ENCODE measurements around the gene SEC23IP.
"Not testable (repeated sequence)": the region's sequence is repeated elsewhere in the genome, so short reads cannot be mapped to it uniquely, and the experiment has no call there.

The SEC23IP gene

DNA sequence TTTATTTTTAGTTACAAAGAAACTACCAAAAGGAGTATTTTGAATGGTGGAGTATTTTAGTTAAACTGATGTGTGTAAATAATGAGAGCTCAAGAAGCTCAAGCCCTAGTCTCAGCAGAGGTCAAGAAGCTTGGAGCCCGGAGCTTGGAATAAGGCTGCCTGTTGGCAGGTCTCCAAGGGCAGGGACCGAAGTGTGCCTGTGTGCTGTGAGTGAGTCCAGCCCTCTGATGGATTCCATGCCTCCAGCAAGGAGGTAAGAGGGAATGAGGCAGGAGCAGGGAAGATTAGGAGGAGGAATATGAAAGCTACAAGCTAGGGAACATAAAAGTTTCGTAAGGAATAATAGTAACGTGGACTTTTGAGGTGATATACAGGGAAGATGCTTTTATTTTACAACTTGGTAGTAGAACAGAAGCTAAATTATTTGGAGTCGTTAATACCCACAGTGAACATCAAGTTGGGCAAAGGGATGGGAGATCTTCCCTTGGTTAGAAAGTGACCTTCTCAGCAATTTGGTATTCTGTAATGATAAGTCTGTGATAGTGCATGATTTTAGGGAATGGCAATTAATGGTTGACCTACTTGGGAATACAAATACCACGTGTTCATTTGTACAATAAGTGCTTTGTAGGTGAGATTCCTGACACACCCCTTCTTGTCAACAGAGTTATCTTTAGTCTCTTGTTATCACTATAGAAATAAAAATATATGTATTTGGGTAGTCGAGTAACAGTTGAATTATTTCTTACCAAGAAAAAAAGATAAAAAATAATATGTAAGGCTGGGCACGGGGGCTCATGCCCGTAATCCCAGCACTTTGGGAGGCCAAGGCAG is 4.6 kb downstream of the SEC23IP start:
- H3K18ac ChIP-seq (ENCODE audit: low read depth in 1 of 2, low read length in 2 of 2): no peak overlapping the region
- no peak overlapping the region for H2BK12ac ChIP-seq (ENCODE audit: low read length in 2 of 2)
- peaks cover 5% of the 10 kb centered on the region for H3K79me1 ChIP-seq (replicated peaks; ENCODE audit: low read length, poor library complexity, severe bottlenecking)
- peaks cover 8% of the 10 kb centered on the region for H3K4me1 ChIP-seq (ENCODE audit: control insufficient read depth, insufficient read depth, low read depth, low read length)
- H2AFZ ChIP-seq (ENCODE audit: low read depth, low read length): no peak overlapping the region
- H2BK15ac ChIP-seq (ENCODE audit: low read depth, poor library complexity, severe bottlenecking): no peak overlapping the region
- no peak overlapping the region for H2AK5ac ChIP-seq (ENCODE audit: low read length, severe bottlenecking)
- peak overlapping the region in 1 of 2 experiments; percentile 58 for H3K4me3 ChIP-seq (ENCODE audit: insufficient read depth in 1 of 2, low read depth in 1 of 2, low read length in 2 of 2)
- H2BK5ac ChIP-seq (ENCODE audit: low read depth, low read length, poor library complexity, severe bottlenecking): no peak overlapping the region
- H3K27me3 ChIP-seq (ENCODE audit: control insufficient read depth in 1 of 2, insufficient read depth in 1 of 2, low read length in 2 of 2): no peaks in the 10 kb centered on the region
- H3K14ac ChIP-seq (ENCODE audit: low read length in 2 of 2): no peak overlapping the region
- H3K4me2 ChIP-seq (ENCODE audit: low read length, poor library complexity, severe bottlenecking): no peak overlapping the region
- WGBS: 59% methylated on average over 5 of the region's 9 CpGs
- H2BK120ac ChIP-seq (ENCODE audit: low read depth, low read length): no peak overlapping the region
- no peak overlapping the region for H4K8ac ChIP-seq (ENCODE audit: low read length)
- peaks cover 21 to 40% of the 10 kb centered on the region in 2 experiments for H3K36me3 ChIP-seq (ENCODE audit: control insufficient read depth in 1 of 2, insufficient read depth in 2 of 2, low read depth in 1 of 2, low read length in 2 of 2)
- H3K27ac ChIP-seq (ENCODE audit: low read length, poor library complexity, severe bottlenecking): no peak overlapping the region
- no peak overlapping the region for H3K23ac ChIP-seq (ENCODE audit: low read length in 2 of 2)
- no peak overlapping the region for H3K4ac ChIP-seq (ENCODE audit: low read depth in 1 of 2, low read length in 2 of 2)
- H3K9ac ChIP-seq (ENCODE audit: low read length): peak overlapping the region; percentile 37
- H3K9me3 ChIP-seq (ENCODE audit: control insufficient read depth, low read length): no peaks in the 10 kb centered on the region
- no peak overlapping the region for H4K91ac ChIP-seq (ENCODE audit: low read length)
- DNase-seq: peak; percentile 66

DNA sequence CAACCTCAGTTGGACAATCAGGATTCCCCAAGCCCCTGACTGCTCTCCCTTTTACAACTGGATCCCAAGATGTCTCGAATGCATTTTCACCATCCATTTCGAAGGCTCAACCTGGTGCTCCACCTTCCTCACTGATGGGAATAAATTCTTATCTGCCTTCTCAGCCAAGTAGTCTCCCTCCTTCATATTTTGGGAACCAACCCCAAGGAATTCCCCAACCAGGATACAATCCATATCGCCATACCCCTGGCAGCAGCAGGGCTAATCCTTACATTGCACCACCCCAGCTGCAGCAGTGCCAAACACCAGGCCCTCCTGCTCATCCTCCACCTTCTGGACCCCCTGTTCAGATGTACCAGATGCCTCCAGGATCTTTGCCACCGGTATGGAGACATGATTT is 6.0 kb downstream of the SEC23IP start:
- WGBS: over 99% methylated on average over 3 of the region's 4 CpGs
- Histone ChIP-seq H3K4me2 (ENCODE audit: low read length, poor library complexity, severe bottlenecking) (no peak overlapping the region), H3K9me3 (ENCODE audit: control insufficient read depth, low read length) (no peaks in the 10 kb centered on the region)

GRCh38 chr10:119903946-119904666 is 11.6 kb downstream of the SEC23IP start:
- Histone ChIP-seq H2BK120ac (ENCODE audit: low read depth, low read length) (no peak overlapping the region), H3K79me1 (replicated peaks; ENCODE audit: low read length, poor library complexity, severe bottlenecking) (peaks cover 23% of the 10 kb centered on the region), H2AFZ (ENCODE audit: low read depth, low read length) (no peak overlapping the region), H2AK5ac (ENCODE audit: low read length, severe bottlenecking) (no peak overlapping the region), H2BK15ac (ENCODE audit: low read depth, poor library complexity, severe bottlenecking) (no peak overlapping the region), H2BK5ac (ENCODE audit: low read depth, low read length, poor library complexity, severe bottlenecking) (peak overlapping the region; percentile 38), H3K9ac (ENCODE audit: low read length) (no peak overlapping the region), H4K8ac (ENCODE audit: low read length) (no peak overlapping the region), H3K4me2 (ENCODE audit: low read length, poor library complexity, severe bottlenecking) (no peak overlapping the region), H3K18ac (ENCODE audit: low read depth in 1 of 2, low read length in 2 of 2) (no peak overlapping the region), H3K4me3 (ENCODE audit: insufficient read depth in 1 of 2, low read depth in 1 of 2, low read length in 2 of 2) (no peak overlapping the region), H4K91ac (ENCODE audit: low read length) (no peak overlapping the region), H2BK12ac (ENCODE audit: low read length in 2 of 2) (no peak overlapping the region), H3K14ac (ENCODE audit: low read length in 2 of 2) (no peak overlapping the region), H3K9me3 (ENCODE audit: control insufficient read depth, low read length) (no peaks in the 10 kb centered on the region), H3K4me1 (ENCODE audit: control insufficient read depth, insufficient read depth, low read depth, low read length) (no peaks in the 10 kb centered on the region), H3K27ac (ENCODE audit: low read length, poor library complexity, severe bottlenecking) (no peak overlapping the region), H3K23ac (ENCODE audit: low read length in 2 of 2) (no peak overlapping the region), H3K4ac (ENCODE audit: low read depth in 1 of 2, low read length in 2 of 2) (no peak overlapping the region), H3K27me3 (ENCODE audit: control insufficient read depth in 1 of 2, insufficient read depth in 1 of 2, low read length in 2 of 2) (no peaks in the 10 kb centered on the region), H3K36me3 (ENCODE audit: control insufficient read depth in 1 of 2, insufficient read depth in 2 of 2, low read depth in 1 of 2, low read length in 2 of 2) (peaks cover 34 to 80% of the 10 kb centered on the region in 2 experiments)
- WGBS: 98% methylated on average over 16 of the region's 16 CpGs
- DNase-seq: no peak

More for the DNA sequence above, 6.0 kb downstream of the SEC23IP start:
- no peak overlapping the region for H2BK12ac ChIP-seq (ENCODE audit: low read length in 2 of 2)
- peaks cover 25 to 54% of the 10 kb centered on the region in 2 experiments for H3K36me3 ChIP-seq (ENCODE audit: control insufficient read depth in 1 of 2, insufficient read depth in 2 of 2, low read depth in 1 of 2, low read length in 2 of 2)
- H2BK120ac ChIP-seq (ENCODE audit: low read depth, low read length): no peak overlapping the region
- H3K4me1 ChIP-seq (ENCODE audit: control insufficient read depth, insufficient read depth, low read depth, low read length): peaks cover 8% of the 10 kb centered on the region
- H2AK5ac ChIP-seq (ENCODE audit: low read length, severe bottlenecking): no peak overlapping the region
- H3K4ac ChIP-seq (ENCODE audit: low read depth in 1 of 2, low read length in 2 of 2): no peak overlapping the region
- H3K14ac ChIP-seq (ENCODE audit: low read length in 2 of 2): no peak overlapping the region
- no peak overlapping the region for H3K27ac ChIP-seq (ENCODE audit: low read length, poor library complexity, severe bottlenecking)
- no peak overlapping the region for H3K18ac ChIP-seq (ENCODE audit: low read depth in 1 of 2, low read length in 2 of 2)
- no peak overlapping the region for H2AFZ ChIP-seq (ENCODE audit: low read depth, low read length)
- H4K8ac ChIP-seq (ENCODE audit: low read length): no peak overlapping the region
- no peak overlapping the region for H3K4me3 ChIP-seq (ENCODE audit: insufficient read depth in 1 of 2, low read depth in 1 of 2, low read length in 2 of 2)
- H4K91ac ChIP-seq (ENCODE audit: low read length): no peak overlapping the region
- no peak overlapping the region for H3K23ac ChIP-seq (ENCODE audit: low read length in 2 of 2)
- H3K9ac ChIP-seq (ENCODE audit: low read length): no peak overlapping the region
- peaks cover 9% of the 10 kb centered on the region for H3K79me1 ChIP-seq (replicated peaks; ENCODE audit: low read length, poor library complexity, severe bottlenecking)
- no peak overlapping the region for H2BK5ac ChIP-seq (ENCODE audit: low read depth, low read length, poor library complexity, severe bottlenecking)
- H2BK15ac ChIP-seq (ENCODE audit: low read depth, poor library complexity, severe bottlenecking): no peak overlapping the region
- no peak for DNase-seq
- no peaks in the 10 kb centered on the region for H3K27me3 ChIP-seq (ENCODE audit: control insufficient read depth in 1 of 2, insufficient read depth in 1 of 2, low read length in 2 of 2)

DNA sequence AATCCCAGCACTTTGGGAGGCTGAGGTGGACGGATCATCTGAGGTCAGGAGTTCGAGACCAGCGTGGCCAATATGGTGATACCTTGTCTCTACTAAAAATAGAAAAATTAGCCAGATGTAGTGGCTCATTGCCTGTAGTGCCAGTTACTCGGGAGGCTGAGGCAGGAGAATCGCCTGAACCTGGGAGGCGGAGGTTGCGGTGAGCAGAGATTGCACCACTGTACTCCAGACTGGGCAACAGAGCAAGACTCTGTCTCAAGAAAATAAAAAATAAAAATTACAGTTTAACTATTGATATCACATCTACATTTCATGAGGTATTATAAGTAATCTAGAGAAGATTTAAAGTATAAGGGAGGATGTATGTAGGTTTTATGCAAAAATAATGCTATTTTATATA is 15.2 kb downstream of the SEC23IP start:
- not testable (repeated sequence) for H3K4me1 ChIP-seq (ENCODE audit: control insufficient read depth, insufficient read depth, low read depth, low read length); H3K14ac ChIP-seq (ENCODE audit: low read length in 2 of 2); H2BK5ac ChIP-seq (ENCODE audit: low read depth, low read length, poor library complexity, severe bottlenecking); H3K9ac ChIP-seq (ENCODE audit: low read length); H3K4ac ChIP-seq (ENCODE audit: low read depth in 1 of 2, low read length in 2 of 2); H3K18ac ChIP-seq (ENCODE audit: low read depth in 1 of 2, low read length in 2 of 2); H4K91ac ChIP-seq (ENCODE audit: low read length); H3K27ac ChIP-seq (ENCODE audit: low read length, poor library complexity, severe bottlenecking); DNase-seq; H2BK120ac ChIP-seq (ENCODE audit: low read depth, low read length); H3K27me3 ChIP-seq (ENCODE audit: control insufficient read depth in 1 of 2, insufficient read depth in 1 of 2, low read length in 2 of 2); H3K23ac ChIP-seq (ENCODE audit: low read length in 2 of 2); H3K4me3 ChIP-seq (ENCODE audit: insufficient read depth in 1 of 2, low read depth in 1 of 2, low read length in 2 of 2); H4K8ac ChIP-seq (ENCODE audit: low read length); H2BK15ac ChIP-seq (ENCODE audit: low read depth, poor library complexity, severe bottlenecking); H3K9me3 ChIP-seq (ENCODE audit: control insufficient read depth, low read length); H2AFZ ChIP-seq (ENCODE audit: low read depth, low read length); H3K4me2 ChIP-seq (ENCODE audit: low read length, poor library complexity, severe bottlenecking); H2AK5ac ChIP-seq (ENCODE audit: low read length, severe bottlenecking); H2BK12ac ChIP-seq (ENCODE audit: low read length in 2 of 2)
- Histone ChIP-seq H3K79me1 (replicated peaks; ENCODE audit: low read length, poor library complexity, severe bottlenecking) (peaks cover 21% of the 10 kb centered on the region), H3K36me3 (ENCODE audit: control insufficient read depth in 1 of 2, insufficient read depth in 2 of 2, low read depth in 1 of 2, low read length in 2 of 2) (peaks cover 32 to 96% of the 10 kb centered on the region in 2 experiments)
- 98% methylated on average over 7 of the region's 7 CpGs for WGBS
